SU-DHL-6 (cell line): ENCODE data around the gene GTPBP4.

ENCODE experiments used
- EZH2phosphoT487 ChIP-seq: fragments of 200-600 bp; sonication (generic), shearing (Covaris generic); conservative IDR thresholded peaks from 2 replicates; pipeline ENCODE4 v1.6.1; 2018; ENCODE audit warnings: mild to moderate bottlenecking, antibody characterized with exemption, low read length, moderate library complexity, mixed read lengths
- TF ChIP-seq, protein P1 (sequence below): fragments of 200-600 bp; sonication (generic); IDR thresholded peaks from one replicate; pipeline ENCODE4 v1.5.1; 2017; ENCODE audit warnings: antibody characterized with exemption, mild to moderate bottlenecking, low read length, moderate library complexity; ENCODE audit not compliant: insufficient read depth, poor library complexity, severe bottlenecking

DNA sequence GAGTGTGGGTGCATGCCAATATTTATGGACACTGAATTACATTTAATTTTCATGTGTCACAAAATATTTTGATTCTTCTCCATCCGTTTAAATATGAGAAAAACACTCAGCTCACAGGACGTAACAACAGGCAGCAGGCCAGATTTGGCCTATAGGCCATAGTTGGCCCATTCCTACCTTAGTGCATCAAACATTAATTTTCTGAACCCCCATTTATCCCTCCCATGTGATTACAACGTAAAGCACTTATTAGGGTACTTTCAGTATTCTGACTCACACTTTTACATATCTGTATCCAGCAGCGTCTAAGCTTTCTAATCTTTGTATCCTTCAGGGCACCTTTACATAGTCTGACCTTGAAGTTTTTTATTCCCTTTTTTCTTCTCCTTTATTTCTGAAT is 56.7 kb downstream of the GTPBP4 start:
- TF ChIP-seq, protein P1, sequence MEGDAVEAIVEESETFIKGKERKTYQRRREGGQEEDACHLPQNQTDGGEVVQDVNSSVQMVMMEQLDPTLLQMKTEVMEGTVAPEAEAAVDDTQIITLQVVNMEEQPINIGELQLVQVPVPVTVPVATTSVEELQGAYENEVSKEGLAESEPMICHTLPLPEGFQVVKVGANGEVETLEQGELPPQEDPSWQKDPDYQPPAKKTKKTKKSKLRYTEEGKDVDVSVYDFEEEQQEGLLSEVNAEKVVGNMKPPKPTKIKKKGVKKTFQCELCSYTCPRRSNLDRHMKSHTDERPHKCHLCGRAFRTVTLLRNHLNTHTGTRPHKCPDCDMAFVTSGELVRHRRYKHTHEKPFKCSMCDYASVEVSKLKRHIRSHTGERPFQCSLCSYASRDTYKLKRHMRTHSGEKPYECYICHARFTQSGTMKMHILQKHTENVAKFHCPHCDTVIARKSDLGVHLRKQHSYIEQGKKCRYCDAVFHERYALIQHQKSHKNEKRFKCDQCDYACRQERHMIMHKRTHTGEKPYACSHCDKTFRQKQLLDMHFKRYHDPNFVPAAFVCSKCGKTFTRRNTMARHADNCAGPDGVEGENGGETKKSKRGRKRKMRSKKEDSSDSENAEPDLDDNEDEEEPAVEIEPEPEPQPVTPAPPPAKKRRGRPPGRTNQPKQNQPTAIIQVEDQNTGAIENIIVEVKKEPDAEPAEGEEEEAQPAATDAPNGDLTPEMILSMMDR: no peak
- no peak for TF ChIP-seq EZH2phosphoT487
